GM12865 (cell line): ENCODE data around the gene APOD.

Experiments
- DNase-seq: peaks from one replicate; pipeline ENCODE4 v3.0.0; 2010; ENCODE audit warnings: low read depth
- H3K4me3 ChIP-seq: 2 replicates; pipeline ENCODE4 v1.5.1; 2011; ENCODE audit warnings: mild to moderate bottlenecking, low read depth, low read length, control low read depth
- TF ChIP-seq, protein P1 (sequence below): IDR thresholded peaks from 2 replicates; pipeline ENCODE4 v1.5.1; 2011; ENCODE audit warnings: low read length, control low read depth, low read depth, inconsistent platforms; ENCODE audit not compliant: insufficient read depth; ENCODE audit errors: missing control alignments

The APOD gene

GRCh38 chr3:195582947-195583346, 793 bp downstream of the APOD start:
- no peak for DNase-seq
- no peak overlapping the region for H3K4me3 ChIP-seq
- TF ChIP-seq, protein P1, sequence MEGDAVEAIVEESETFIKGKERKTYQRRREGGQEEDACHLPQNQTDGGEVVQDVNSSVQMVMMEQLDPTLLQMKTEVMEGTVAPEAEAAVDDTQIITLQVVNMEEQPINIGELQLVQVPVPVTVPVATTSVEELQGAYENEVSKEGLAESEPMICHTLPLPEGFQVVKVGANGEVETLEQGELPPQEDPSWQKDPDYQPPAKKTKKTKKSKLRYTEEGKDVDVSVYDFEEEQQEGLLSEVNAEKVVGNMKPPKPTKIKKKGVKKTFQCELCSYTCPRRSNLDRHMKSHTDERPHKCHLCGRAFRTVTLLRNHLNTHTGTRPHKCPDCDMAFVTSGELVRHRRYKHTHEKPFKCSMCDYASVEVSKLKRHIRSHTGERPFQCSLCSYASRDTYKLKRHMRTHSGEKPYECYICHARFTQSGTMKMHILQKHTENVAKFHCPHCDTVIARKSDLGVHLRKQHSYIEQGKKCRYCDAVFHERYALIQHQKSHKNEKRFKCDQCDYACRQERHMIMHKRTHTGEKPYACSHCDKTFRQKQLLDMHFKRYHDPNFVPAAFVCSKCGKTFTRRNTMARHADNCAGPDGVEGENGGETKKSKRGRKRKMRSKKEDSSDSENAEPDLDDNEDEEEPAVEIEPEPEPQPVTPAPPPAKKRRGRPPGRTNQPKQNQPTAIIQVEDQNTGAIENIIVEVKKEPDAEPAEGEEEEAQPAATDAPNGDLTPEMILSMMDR = no peak

DNA sequence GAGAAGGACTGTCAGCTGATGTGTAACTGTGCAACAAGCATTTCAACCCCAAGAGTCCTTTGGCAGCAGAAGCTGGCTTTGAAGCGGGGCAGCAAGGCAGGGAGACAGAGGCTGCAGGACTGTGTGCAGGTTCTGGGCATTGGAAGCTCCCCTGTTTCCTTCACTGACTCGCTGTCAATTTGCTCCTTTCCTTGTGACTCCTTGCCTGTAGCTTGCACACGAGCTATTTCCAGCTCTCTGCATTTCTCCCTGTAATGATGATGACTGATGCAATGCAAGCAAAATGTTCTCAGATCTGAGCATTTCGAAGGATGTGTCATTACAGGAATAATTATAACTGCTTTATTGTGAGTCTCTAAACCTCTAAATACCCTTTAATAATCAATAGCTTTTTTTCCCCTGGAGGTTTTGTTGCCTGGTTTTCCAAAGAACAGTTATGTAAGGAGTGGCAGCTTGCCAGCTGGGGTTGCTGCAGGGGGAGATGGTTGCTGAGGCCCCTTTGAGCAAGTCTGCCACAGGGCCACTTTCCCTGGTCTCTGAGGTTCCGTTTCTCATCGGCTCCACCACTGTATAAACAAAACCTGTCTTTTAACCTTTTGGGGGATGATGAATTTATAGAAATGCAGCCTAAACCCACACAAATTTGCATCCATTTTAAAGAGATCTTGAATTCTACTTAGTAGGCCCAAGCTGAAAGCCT, 2.8 kb downstream of the APOD start:
- no peak for DNase-seq
- TF ChIP-seq, protein P1 = no peak
- H3K4me3 ChIP-seq = no peak overlapping the region

GRCh38 chr3:195579281-195579680, 4.5 kb downstream of the APOD start:
- no peak for DNase-seq
- no peak overlapping the region for H3K4me3 ChIP-seq
- TF ChIP-seq, protein P1 = no peak

GRCh38 chr3:195578565-195578964, 5.2 kb downstream of the APOD start:
- peak; percentile 14 for DNase-seq
- H3K4me3 ChIP-seq = no peak overlapping the region
- TF ChIP-seq, protein P1 = no peak

DNA sequence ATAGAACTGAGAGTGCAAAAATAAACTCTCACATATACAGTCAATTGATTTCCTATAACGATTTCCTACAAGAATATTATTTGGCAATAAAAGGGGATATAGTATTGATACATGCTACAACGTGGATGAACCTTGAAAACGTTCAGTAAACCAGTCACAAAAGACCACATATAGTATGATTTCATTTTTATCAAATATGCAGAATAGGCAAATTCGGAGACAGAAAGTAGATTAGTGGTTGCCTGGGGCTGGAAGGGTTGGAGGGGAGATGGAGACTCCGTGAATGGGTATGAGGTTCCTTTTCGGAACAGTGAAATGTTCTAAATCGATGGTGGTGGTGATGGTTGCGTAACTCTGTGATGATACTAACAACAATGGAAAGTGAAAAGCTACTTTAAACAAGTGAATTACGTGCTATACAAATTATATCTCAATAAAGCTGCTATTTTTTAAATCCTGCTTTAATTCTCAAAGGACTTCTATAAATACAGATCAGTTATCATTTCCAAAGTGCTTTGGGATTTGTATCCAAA, 6.0 kb downstream of the APOD start:
- DNase-seq = no peak
- TF ChIP-seq, protein P1 = no peak
- H3K4me3 ChIP-seq = no peak overlapping the region

DNA sequence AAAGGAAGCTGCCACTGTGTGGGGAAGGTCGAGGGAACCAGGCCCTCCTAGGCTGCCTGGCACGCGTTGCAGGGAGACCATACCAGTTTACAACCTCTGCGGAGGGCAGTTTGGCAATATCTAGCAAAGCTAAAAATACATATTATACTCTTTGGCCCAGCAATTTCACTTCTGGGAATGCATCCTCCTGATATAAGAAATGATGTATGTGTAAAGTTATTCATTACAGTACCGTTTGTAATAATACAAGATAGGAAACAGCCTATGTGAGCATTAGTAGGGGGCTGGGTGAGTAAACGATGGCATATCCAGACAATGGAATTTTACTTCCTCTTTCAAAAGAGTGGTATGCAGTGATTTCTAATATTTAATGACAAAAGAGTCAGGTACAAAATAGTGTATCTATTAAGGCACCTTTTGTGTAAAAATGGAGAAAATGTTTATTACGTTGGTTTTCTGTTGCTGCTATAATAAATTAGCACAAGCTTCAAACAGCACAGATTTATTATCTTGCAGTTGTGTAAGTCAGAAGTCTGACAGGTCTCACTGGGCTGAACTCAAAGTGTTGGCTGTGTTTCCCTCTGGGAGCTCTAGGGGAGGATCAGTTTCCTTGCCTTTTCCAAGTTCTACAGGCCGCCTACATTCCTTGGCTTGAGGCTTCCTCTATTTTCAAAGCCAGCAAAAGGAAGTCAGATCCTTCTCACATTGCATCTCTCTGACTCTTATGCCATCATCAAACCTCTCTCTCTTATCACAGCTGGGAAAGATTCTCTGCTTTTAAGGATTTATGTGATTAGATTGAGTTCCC, 9.0 kb downstream of the APOD start:
- DNase-seq = no peak
- TF ChIP-seq, protein P1 = no peak

More for the DNA sequence above, 9.0 kb downstream of the APOD start:
- no peak overlapping the region for H3K4me3 ChIP-seq
